WERI-Rb-1 (cell line): ENCODE measurements around the gene ARAP3.
"Not testable (repeated sequence)": the region's sequence is repeated elsewhere in the genome, so short reads cannot be mapped to it uniquely, and the experiment has no call there.

Source experiments
- DNase-seq: peaks from one replicate; pipeline ENCODE4 v3.0.0-alpha.2; 2020
- H3K27ac ChIP-seq: fragments of 250-450 bp; sonication (Bioruptor Pico); 2 replicates; pipeline ENCODE4 v1.5.1; 2020; ENCODE audit warnings: mild to moderate bottlenecking, moderate library complexity
- H3K27me3 ChIP-seq: fragments of 250-450 bp; sonication (Bioruptor Pico); 2 replicates; pipeline ENCODE4 v1.5.1; 2021; ENCODE audit warnings: mild to moderate bottlenecking, low read depth, moderate library complexity; ENCODE audit not compliant: insufficient read depth, severe bottlenecking
- H3K36me3 ChIP-seq: fragments of 250-450 bp; sonication (Bioruptor Pico); 2 replicates; pipeline ENCODE4 v1.5.1; 2020; ENCODE audit warnings: mild to moderate bottlenecking, moderate library complexity
- H3K4me3 ChIP-seq: 2 replicates; pipeline ENCODE4 v1.5.1; 2011; ENCODE audit warnings: low read depth, mild to moderate bottlenecking, control low read depth, low read length
- H3K9me3 ChIP-seq: fragments of 250-450 bp; sonication (Bioruptor Pico); 2 replicates; pipeline ENCODE4 v1.5.1; 2021; ENCODE audit warnings: mild to moderate bottlenecking, moderate library complexity; ENCODE audit not compliant: severe bottlenecking
- CTCF ChIP-seq: IDR thresholded peaks from 2 replicates; pipeline ENCODE4 v1.5.1; 2011; ENCODE audit warnings: low read depth, mild to moderate bottlenecking, control low read depth, inconsistent platforms, low read length

ARAP3 gene

DNA sequence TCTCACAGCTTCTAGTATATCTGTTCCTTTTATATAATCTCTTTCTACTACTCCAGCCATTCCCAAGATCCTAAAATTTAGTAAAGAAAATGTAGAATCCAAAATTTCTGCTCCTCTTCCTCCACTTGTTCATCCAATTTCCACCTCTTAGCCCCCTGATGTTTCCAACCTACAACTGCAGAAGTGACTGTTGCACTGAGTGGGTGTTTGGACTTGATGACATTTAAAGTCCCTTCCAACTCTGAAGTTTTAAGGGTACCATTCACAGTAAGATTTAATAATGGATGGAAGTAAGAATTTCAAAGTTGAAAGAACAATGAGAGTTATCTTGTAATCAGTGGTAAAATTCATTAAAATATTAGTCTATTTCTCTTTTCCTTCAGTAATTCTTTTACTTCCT is 68.7 kb downstream of the ARAP3 start:
- TF ChIP-seq CTCF, result no peak
- Histone ChIP-seq H3K27me3 (no peaks in the 10 kb centered on the region), H3K36me3 (no peaks in the 10 kb centered on the region; the same call in 1 of the 2 replicates), H3K9me3 (no peaks in the 10 kb centered on the region), H3K27ac (no peak overlapping the region), H3K4me3 (no peak overlapping the region)
- no peak for DNase-seq

- Histone ChIP-seq H3K36me3 (no peaks in the 10 kb centered on the region; the same call in 1 of the 2 replicates), H3K27me3 (no peaks in the 10 kb centered on the region), H3K4me3 (no peak overlapping the region), H3K9me3 (no peaks in the 10 kb centered on the region), H3K27ac (no peak overlapping the region)
- no peak for TF ChIP-seq CTCF
- no peak for DNase-seq
Measured at GRCh38 chr5:141611289-141611688, 70.7 kb downstream of the ARAP3 start.

GRCh38 chr5:141609921-141610320 is 72.1 kb downstream of the ARAP3 start:
- H3K36me3 ChIP-seq, H3K4me3 ChIP-seq, DNase-seq, H3K27me3 ChIP-seq, H3K9me3 ChIP-seq, H3K27ac ChIP-seq: not testable (repeated sequence)

- no peaks in the 10 kb centered on the region; the same call in 1 of the 2 replicates for H3K36me3 ChIP-seq
- TF ChIP-seq CTCF, result no peak
- H3K27me3 ChIP-seq, result no peaks in the 10 kb centered on the region
- no peak overlapping the region for H3K4me3 ChIP-seq
- H3K27ac ChIP-seq, result no peak overlapping the region
- H3K9me3 ChIP-seq, result no peaks in the 10 kb centered on the region
- DNase-seq, result no peak
Measured at GRCh38 chr5:141609044-141609443, 73.0 kb downstream of the ARAP3 start.

DNA sequence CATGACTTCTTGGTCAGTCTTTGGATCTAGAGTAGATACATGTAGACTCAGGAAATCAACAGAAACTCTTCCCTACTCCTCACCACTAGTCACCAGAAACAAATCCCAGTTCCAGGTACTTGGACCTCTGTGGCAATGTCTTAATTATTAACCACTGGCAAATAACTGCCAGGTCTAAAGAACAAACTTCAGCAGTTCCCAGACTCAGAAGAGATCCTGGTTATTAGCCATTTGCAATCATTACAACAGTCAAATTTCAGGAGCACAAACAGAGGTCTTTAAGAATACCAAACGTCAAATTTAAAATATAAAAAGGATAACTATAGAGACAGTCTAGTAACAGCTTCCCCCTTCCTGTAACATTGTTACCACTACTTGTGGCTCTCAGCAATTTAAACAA is 73.5 kb downstream of the ARAP3 start:
- no peak for TF ChIP-seq CTCF
- Histone ChIP-seq H3K36me3 (no peaks in the 10 kb centered on the region; the same call in 1 of the 2 replicates), H3K4me3 (no peak overlapping the region)

DNA sequence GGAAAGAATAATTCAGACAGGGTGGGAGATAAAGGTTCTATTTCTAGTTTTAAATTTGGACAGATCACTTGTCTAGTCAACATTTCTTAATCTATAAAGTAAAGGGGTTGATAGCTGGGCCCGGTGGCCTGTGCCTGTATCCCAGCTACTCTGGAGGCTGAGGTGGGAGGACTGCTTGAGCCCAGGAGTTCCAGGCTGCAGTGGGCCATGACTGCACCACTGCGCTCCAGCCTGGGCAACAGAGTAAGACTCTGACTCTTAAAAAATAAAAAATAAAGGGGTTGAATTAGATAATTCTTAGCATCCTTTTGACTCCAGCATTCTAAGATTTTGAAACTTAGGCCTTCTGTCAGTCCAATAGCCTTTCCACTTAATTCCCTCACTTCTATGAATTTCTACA is 74.0 kb downstream of the ARAP3 start:
- no peak for TF ChIP-seq CTCF
- no peak for DNase-seq
- H3K27ac ChIP-seq, result no peak overlapping the region

More for the DNA sequence above, 73.5 kb downstream of the ARAP3 start:
- no peak for DNase-seq
- Histone ChIP-seq H3K9me3 (no peaks in the 10 kb centered on the region), H3K27ac (no peak overlapping the region), H3K27me3 (no peaks in the 10 kb centered on the region)

More for the DNA sequence above, 74.0 kb downstream of the ARAP3 start:
- no peaks in the 10 kb centered on the region; the same call in 1 of the 2 replicates for H3K36me3 ChIP-seq
- H3K4me3 ChIP-seq, result no peak overlapping the region
- H3K27me3 ChIP-seq, result no peaks in the 10 kb centered on the region
- H3K9me3 ChIP-seq, result no peaks in the 10 kb centered on the region
